Neural cell (in vitro differentiated cells): Measurements from ENCODE around the gene HERPUD2. TPM values are rescaled to one million over a fixed set of nuclear protein-coding genes. Genes with fewer than 3 reads are reported as not detected.

Source experiments
- H2AFZ ChIP-seq: fragments of 200-600, 300-800 bp; sonication (generic), shearing (Covaris generic); 2 replicates; pipeline ENCODE4 v1.6.0; 2014; ENCODE audit warnings: low read depth, mild to moderate bottlenecking, antibody characterized with exemption, low read length, moderate library complexity
- H3F3A ChIP-seq: fragments of 200-600 bp; shearing (Covaris generic); 2 replicates; pipeline ENCODE4 v1.6.1; 2016; ENCODE audit warnings: mild to moderate bottlenecking, moderate library complexity, mixed read lengths, antibody characterized with exemption, low read length; ENCODE audit not compliant: insufficient read depth, poor library complexity, severe bottlenecking
- H3K27ac ChIP-seq: fragments of 200-600, 300-800 bp; sonication (generic), shearing (Covaris generic); 2 replicates; pipeline ENCODE4 v1.5.1; 2014; ENCODE audit warnings: mild to moderate bottlenecking, low read length, moderate library complexity
- H3K27me3 ChIP-seq: fragments of 300-800, 200-600 bp; sonication (generic), shearing (Covaris generic); 2 replicates; pipeline ENCODE4 v1.6.0; 2014; ENCODE audit warnings: mild to moderate bottlenecking, low read depth, low read length, moderate library complexity; ENCODE audit not compliant: insufficient read depth
- H3K36me3 ChIP-seq: fragments of 300-800, 200-600 bp; sonication (generic), shearing (Covaris generic); 2 replicates; pipeline ENCODE4 v1.5.1; 2014; ENCODE audit warnings: mild to moderate bottlenecking, antibody characterized with exemption, low read length, moderate library complexity; ENCODE audit not compliant: insufficient read depth
- H3K4me2 ChIP-seq: fragments of 300-800, 200-600 bp; sonication (generic), shearing (Covaris generic); 2 replicates; pipeline ENCODE4 v1.6.0; 2014; ENCODE audit warnings: mild to moderate bottlenecking, low read length
- H3K4me3 ChIP-seq: fragments of 300-800, 200-600 bp; sonication (generic), shearing (Covaris generic); 2 replicates; pipeline ENCODE4 v1.5.1; 2014; ENCODE audit warnings: mild to moderate bottlenecking, low read length, moderate library complexity
- H3K79me2 ChIP-seq: fragments of 200-600 bp; shearing (Covaris generic); replicated peaks from 2 replicates; pipeline ENCODE4 v1.6.0; 2014; ENCODE audit warnings: mild to moderate bottlenecking, low read length, moderate library complexity; ENCODE audit not compliant: insufficient read depth
- H3K9ac ChIP-seq: fragments of 300-800, 200-600 bp; sonication (generic), shearing (Covaris generic); 2 replicates; pipeline ENCODE4 v1.6.1; 2016; ENCODE audit warnings: mild to moderate bottlenecking, low read length, mixed read lengths
- H3K9me2 ChIP-seq: fragments of 200-600 bp; shearing (Covaris generic); 2 replicates; pipeline ENCODE4 v1.6.1; 2016; ENCODE audit warnings: mild to moderate bottlenecking, low read length, mixed read lengths; ENCODE audit not compliant: insufficient read depth
- H3K9me3 ChIP-seq: fragments of 200-600, 300-800 bp; sonication (generic), shearing (Covaris generic); 2 replicates; pipeline ENCODE4 v1.6.1; 2016; ENCODE audit warnings: mild to moderate bottlenecking, mixed run types, low read length, moderate library complexity, mixed read lengths
- H4K20me1 ChIP-seq: fragments of 200-600 bp; shearing (Covaris generic); 2 replicates; pipeline ENCODE4 v1.6.1; 2016; ENCODE audit warnings: mild to moderate bottlenecking, mixed run types; ENCODE audit not compliant: insufficient read depth
- CTCF ChIP-seq: fragments of 450-650 bp; IDR thresholded peaks from 2 replicates; pipeline ENCODE4 v1.5.1; 2014; ENCODE audit warnings: antibody characterized with exemption, mild to moderate bottlenecking, moderate library complexity; ENCODE audit not compliant: poor library complexity, severe bottlenecking
- EP300 ChIP-seq: fragments of 450-650 bp; conservative IDR thresholded peaks from 2 replicates; pipeline ENCODE4 v1.6.1; 2014; ENCODE audit warnings: antibody characterized with exemption, mild to moderate bottlenecking, moderate library complexity; ENCODE audit not compliant: poor library complexity, severe bottlenecking
- EZH2 ChIP-seq: fragments of 200-600, 300-800 bp; shearing (Covaris generic), sonication (generic); IDR thresholded peaks from 2 replicates; pipeline ENCODE4 v1.6.1; 2014; ENCODE audit warnings: antibody characterized with exemption, low read length, borderline replicate concordance, mild to moderate bottlenecking; ENCODE audit not compliant: insufficient read depth, poor library complexity, severe bottlenecking
- MXI1 ChIP-seq: fragments of 450-650 bp; conservative IDR thresholded peaks from 2 replicates; pipeline ENCODE4 v1.6.1; 2014; ENCODE audit warnings: antibody characterized with exemption, mild to moderate bottlenecking; ENCODE audit not compliant: poor library complexity, severe bottlenecking
- POLR2AphosphoS5 ChIP-seq: IDR thresholded peaks from 2 replicates; pipeline ENCODE4 v1.6.1; 2012
- RAD21 ChIP-seq: fragments of 450-650 bp; conservative IDR thresholded peaks from 2 replicates; pipeline ENCODE4 v1.6.1; 2014; ENCODE audit warnings: antibody characterized with exemption, mild to moderate bottlenecking, moderate library complexity
- REST ChIP-seq: IDR thresholded peaks from 2 replicates; pipeline ENCODE4 v1.6.1; 2012; ENCODE audit warnings: borderline replicate concordance
- SMC3 ChIP-seq: fragments of 450-650 bp; conservative IDR thresholded peaks from 2 replicates; pipeline ENCODE4 v1.6.1; 2014; ENCODE audit warnings: antibody characterized with exemption, mild to moderate bottlenecking, moderate library complexity; ENCODE audit not compliant: poor library complexity
- TAF1 ChIP-seq: IDR thresholded peaks from 2 replicates; pipeline ENCODE4 v1.6.1; 2012; ENCODE audit warnings: low read depth
- polyA plus RNA-seq: library from polyadenylated mRNA; depleted of rRNA; stranded (reverse); fragments of >200 nt; gene quantifications from 2 replicates; pipeline ENCODE4 v1.2.3, GENCODE V29; 2014

Gene HERPUD2
- polyA plus RNA-seq, 1 donor from 2014 or later = 16.7 TPM

- H3K79me2 ChIP-seq = no peaks in the 10 kb centered on the region
- no peak overlapping the region for H2AFZ ChIP-seq
- H3K4me3 ChIP-seq = no peak overlapping the region
- H3K9ac ChIP-seq = no peak overlapping the region
- no peaks in the 10 kb centered on the region for H3K27me3 ChIP-seq
- no peaks in the 10 kb centered on the region for H3K9me3 ChIP-seq
- H3K27ac ChIP-seq = no peak overlapping the region
- no peaks in the 10 kb centered on the region for H3K9me2 ChIP-seq
- H3K4me2 ChIP-seq = no peak overlapping the region
- no peaks in the 10 kb centered on the region for H3F3A ChIP-seq
- H4K20me1 ChIP-seq = no peaks in the 10 kb centered on the region
- TF ChIP-seq REST (no peak), SMC3 (no peak), TAF1 (no peak), MXI1 (no peak), EP300 (no peak), EZH2 (no peak), CTCF (no peak), POLR2AphosphoS5 (no peak), RAD21 (no peak)
- H3K36me3 ChIP-seq = no peaks in the 10 kb centered on the region
Observed at GRCh38 chr7:35727571-35727970, 32.6 kb upstream of the HERPUD2 start.

- no peaks in the 10 kb centered on the region for H3K9me2 ChIP-seq
- H3K27ac ChIP-seq = no peak overlapping the region
- H3K79me2 ChIP-seq = no peaks in the 10 kb centered on the region
- no peaks in the 10 kb centered on the region for H3K9me3 ChIP-seq
- TF ChIP-seq SMC3 (no peak), EZH2 (no peak), EP300 (no peak), POLR2AphosphoS5 (no peak), REST (no peak), MXI1 (no peak)
- no peaks in the 10 kb centered on the region for H3K27me3 ChIP-seq
- no peaks in the 10 kb centered on the region for H3F3A ChIP-seq
- H3K9ac ChIP-seq = no peak overlapping the region
- H3K4me3 ChIP-seq = no peak overlapping the region
- no peaks in the 10 kb centered on the region for H3K36me3 ChIP-seq
- H4K20me1 ChIP-seq = no peaks in the 10 kb centered on the region
- no peak overlapping the region for H3K4me2 ChIP-seq
- no peak overlapping the region for H2AFZ ChIP-seq
Observed at GRCh38 chr7:35726654-35727053, 31.7 kb upstream of the HERPUD2 start.
